A673 (cell line): ENCODE results near the gene BMP3. TPM values are rescaled to one million over a fixed set of nuclear protein-coding genes. Genes with fewer than 3 reads are reported as not detected.

Experiments used
- BruUV-seq: library from RNA; stranded (reverse); fragments of 400-500 nt; replicated peaks from 2 replicates; lab custom pipeline; 2021; lab: Mats Ljungman, UMichigan
- CTCF ChIA-PET: fragments of 300-600 bp; sonication (Branson Sonifier 250); formaldehyde crosslinking; loops from one replicate; lab custom pipeline; 2022; ENCODE audit warnings: antibody characterized with exemption; lab: Charles Lee
- POLR2A ChIA-PET: fragments of 300-600 bp; sonication (Branson Sonifier 250); formaldehyde crosslinking; loops from one replicate; lab custom pipeline; 2022; ENCODE audit warnings: antibody characterized with exemption; ENCODE audit not compliant: low non-redundant PET; lab: Charles Lee
- DNase-seq: peaks from one replicate; pipeline ENCODE4 v3.0.0-alpha.2; 2015; ENCODE audit warnings: low spot score
- H3K27ac ChIP-seq: fragments of 200-600 bp; sonication (generic); 2 replicates; pipeline ENCODE4 v1.5.1; 2016; ENCODE audit warnings: mixed run types, low read depth, mild to moderate bottlenecking, mixed read lengths, antibody characterized with exemption, low read length; ENCODE audit not compliant: poor library complexity, severe bottlenecking
- H3K27me3 ChIP-seq: fragments of 200-600 bp; sonication (generic); replicated peaks from 2 replicates; pipeline ENCODE4 v1.6.1; 2017; ENCODE audit warnings: mixed run types, low read depth, mild to moderate bottlenecking, mixed read lengths, antibody characterized with exemption, low read length; ENCODE audit not compliant: insufficient read depth, poor library complexity
- H3K36me3 ChIP-seq: fragments of 200-600 bp; sonication (generic); 2 replicates; pipeline ENCODE4 v1.6.1; 2016; ENCODE audit warnings: mixed run types, mild to moderate bottlenecking, mixed read lengths, antibody characterized with exemption, low read length; ENCODE audit not compliant: insufficient read depth, poor library complexity, severe bottlenecking
- H3K4me1 ChIP-seq: fragments of 200-600 bp; sonication (generic); 2 replicates; pipeline ENCODE4 v1.6.1; 2017; ENCODE audit warnings: mixed run types, mild to moderate bottlenecking, mixed read lengths, antibody characterized with exemption, low read length; ENCODE audit not compliant: insufficient read depth, poor library complexity, severe bottlenecking
- H3K4me3 ChIP-seq: fragments of 200-600 bp; sonication (generic); 2 replicates; pipeline ENCODE4 v1.5.1; 2016; ENCODE audit warnings: low read depth, mixed run types, mild to moderate bottlenecking, mixed read lengths, low read length; ENCODE audit not compliant: poor library complexity, severe bottlenecking
- H3K9me3 ChIP-seq: fragments of 200-600 bp; sonication (generic); 2 replicates; pipeline ENCODE4 v1.6.1; 2016; ENCODE audit warnings: mixed run types, low read depth, mild to moderate bottlenecking, mixed read lengths, antibody characterized with exemption, low read length; ENCODE audit not compliant: poor library complexity, severe bottlenecking
- EZH2 ChIP-seq: fragments of 200-600 bp; sonication (generic); IDR thresholded peaks from 2 replicates; pipeline ENCODE4 v1.6.1; 2017; ENCODE audit warnings: borderline replicate concordance, low read depth, mild to moderate bottlenecking, mixed read lengths, antibody characterized with exemption, low read length; ENCODE audit not compliant: poor library complexity, severe bottlenecking
- intact Hi-C: fragments of 100-400 bp; cut with micrococcal nuclease; formaldehyde crosslinking; loops from one replicate; pipeline ENCODE4 v1.10.0; 2022; ENCODE audit not compliant: unreplicated experiment
- total RNA-seq: library from RNA; stranded (reverse); gene quantifications from 2 replicates; pipeline ENCODE4 v1.2.3, GENCODE V29; 2021
- TF ChIP-seq, protein P1 (sequence below): fragments of 300-800, 200-600 bp; sonication (generic); conservative IDR thresholded peaks from 2 replicates; pipeline ENCODE4 v1.5.1; 2017; ENCODE audit warnings: low read depth, mild to moderate bottlenecking, antibody characterized with exemption, low read length, moderate library complexity, mixed read lengths

BMP3 gene
- total RNA-seq, 1 experiment from 2014 or later: not detected

DNA sequence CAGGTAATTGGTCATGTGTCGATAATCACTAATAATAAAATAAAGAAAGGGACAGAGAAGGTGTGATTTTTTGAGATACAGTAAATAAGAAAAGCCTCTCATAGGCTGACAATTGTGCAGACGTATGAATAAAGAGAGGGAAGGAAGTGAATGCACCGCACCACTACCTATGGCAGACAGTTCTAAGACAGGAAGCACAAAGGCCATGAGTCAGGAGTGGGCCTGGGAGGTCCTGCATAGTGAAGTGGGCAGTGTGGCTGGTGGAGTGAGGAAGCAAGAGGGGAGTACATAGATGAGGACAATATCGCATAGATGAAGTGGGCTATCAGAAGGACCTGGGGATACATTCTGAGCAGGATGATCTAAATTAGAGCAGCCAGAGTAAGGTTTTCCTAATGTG lies 75.6 kb downstream of the BMP3 start:
- no peaks in the 10 kb centered on the region for H3K4me1 ChIP-seq
- intact Hi-C loops: no loop called here
- BruUV-seq: no TSS peak
- H3K27me3 ChIP-seq: no peaks in the 10 kb centered on the region
- ChIA-PET CTCF (no interaction called here), POLR2A (no interaction called here)
- no peaks in the 10 kb centered on the region for H3K36me3 ChIP-seq
- H3K27ac ChIP-seq: no peak overlapping the region
- no peak for DNase-seq
- H3K9me3 ChIP-seq: no peaks in the 10 kb centered on the region
- TF ChIP-seq, protein P1, sequence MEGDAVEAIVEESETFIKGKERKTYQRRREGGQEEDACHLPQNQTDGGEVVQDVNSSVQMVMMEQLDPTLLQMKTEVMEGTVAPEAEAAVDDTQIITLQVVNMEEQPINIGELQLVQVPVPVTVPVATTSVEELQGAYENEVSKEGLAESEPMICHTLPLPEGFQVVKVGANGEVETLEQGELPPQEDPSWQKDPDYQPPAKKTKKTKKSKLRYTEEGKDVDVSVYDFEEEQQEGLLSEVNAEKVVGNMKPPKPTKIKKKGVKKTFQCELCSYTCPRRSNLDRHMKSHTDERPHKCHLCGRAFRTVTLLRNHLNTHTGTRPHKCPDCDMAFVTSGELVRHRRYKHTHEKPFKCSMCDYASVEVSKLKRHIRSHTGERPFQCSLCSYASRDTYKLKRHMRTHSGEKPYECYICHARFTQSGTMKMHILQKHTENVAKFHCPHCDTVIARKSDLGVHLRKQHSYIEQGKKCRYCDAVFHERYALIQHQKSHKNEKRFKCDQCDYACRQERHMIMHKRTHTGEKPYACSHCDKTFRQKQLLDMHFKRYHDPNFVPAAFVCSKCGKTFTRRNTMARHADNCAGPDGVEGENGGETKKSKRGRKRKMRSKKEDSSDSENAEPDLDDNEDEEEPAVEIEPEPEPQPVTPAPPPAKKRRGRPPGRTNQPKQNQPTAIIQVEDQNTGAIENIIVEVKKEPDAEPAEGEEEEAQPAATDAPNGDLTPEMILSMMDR: no peak
- TF ChIP-seq EZH2: no peak
- no peak overlapping the region for H3K4me3 ChIP-seq

Other genes with a start within 250 kb of the BMP3 start
- not detected in 2 replicates for gene PRKG2, start 184.5 kb downstream of the BMP3 start, total RNA-seq